Right atrium auricular region (tissue), 2 donors: ENCODE measurements around the gene SLC34A2. TPM values are rescaled to one million over a fixed set of nuclear protein-coding genes. Genes with fewer than 3 reads are reported as not detected.
"Not testable (repeated sequence)": the region's sequence is repeated elsewhere in the genome, so short reads cannot be mapped to it uniquely, and the experiment has no call there.

Experiments
- DNase-seq: peaks from one replicate; pipeline ENCODE4 v3.0.0-alpha.2; 2019; ENCODE audit warnings: low spot score
- H3K27ac ChIP-seq, 2 donors: fragments of 200-600 bp; sonication (generic); 1 replicate in 1 of 2; 2 replicates in 1 of 2; pipeline ENCODE4 v1.5.1; 2016 to 2019
- H3K27me3 ChIP-seq, 2 donors: fragments of 200-600 bp; sonication (generic); one replicate each; pipeline versions ENCODE4 v1.5.1 to v1.6.0; 2017 to 2019
- H3K36me3 ChIP-seq: fragments of 200-600 bp; sonication (generic); one replicate; pipeline ENCODE4 v1.5.1; 2016
- H3K4me1 ChIP-seq, 2 donors: fragments of 200-600 bp; sonication (generic); one replicate each; pipeline versions ENCODE4 v1.5.1 to v1.6.0; 2017 to 2019
- H3K4me3 ChIP-seq, 2 donors: fragments of 200-600 bp; sonication (generic); 1 replicate in 1 of 2; 2 replicates in 1 of 2; pipeline ENCODE4 v1.5.1; 2017 to 2019; ENCODE audit warnings: mild to moderate bottlenecking in 1 of 2, moderate library complexity in 1 of 2
- H3K9me3 ChIP-seq, 2 donors: fragments of 200-600 bp; sonication (generic); one replicate each; pipeline ENCODE4 v1.5.1; 2019
- total RNA-seq, 2 donors: library from RNA; depleted of rRNA; stranded (reverse); fragments of >200 nt; gene quantifications; one replicate each; pipeline ENCODE4 v1.1.0, GENCODE V29; 2016
- TF ChIP-seq, protein P1 (sequence below), 2 donors: fragments of 200-600 bp; sonication (generic); IDR thresholded peaks; one replicate each; pipeline ENCODE4 v1.5.1; 2019; ENCODE audit warnings: antibody characterized with exemption in 2 of 2

The SLC34A2 gene
- total RNA-seq, 2 donors from 2014 or later, result not detected

DNA sequence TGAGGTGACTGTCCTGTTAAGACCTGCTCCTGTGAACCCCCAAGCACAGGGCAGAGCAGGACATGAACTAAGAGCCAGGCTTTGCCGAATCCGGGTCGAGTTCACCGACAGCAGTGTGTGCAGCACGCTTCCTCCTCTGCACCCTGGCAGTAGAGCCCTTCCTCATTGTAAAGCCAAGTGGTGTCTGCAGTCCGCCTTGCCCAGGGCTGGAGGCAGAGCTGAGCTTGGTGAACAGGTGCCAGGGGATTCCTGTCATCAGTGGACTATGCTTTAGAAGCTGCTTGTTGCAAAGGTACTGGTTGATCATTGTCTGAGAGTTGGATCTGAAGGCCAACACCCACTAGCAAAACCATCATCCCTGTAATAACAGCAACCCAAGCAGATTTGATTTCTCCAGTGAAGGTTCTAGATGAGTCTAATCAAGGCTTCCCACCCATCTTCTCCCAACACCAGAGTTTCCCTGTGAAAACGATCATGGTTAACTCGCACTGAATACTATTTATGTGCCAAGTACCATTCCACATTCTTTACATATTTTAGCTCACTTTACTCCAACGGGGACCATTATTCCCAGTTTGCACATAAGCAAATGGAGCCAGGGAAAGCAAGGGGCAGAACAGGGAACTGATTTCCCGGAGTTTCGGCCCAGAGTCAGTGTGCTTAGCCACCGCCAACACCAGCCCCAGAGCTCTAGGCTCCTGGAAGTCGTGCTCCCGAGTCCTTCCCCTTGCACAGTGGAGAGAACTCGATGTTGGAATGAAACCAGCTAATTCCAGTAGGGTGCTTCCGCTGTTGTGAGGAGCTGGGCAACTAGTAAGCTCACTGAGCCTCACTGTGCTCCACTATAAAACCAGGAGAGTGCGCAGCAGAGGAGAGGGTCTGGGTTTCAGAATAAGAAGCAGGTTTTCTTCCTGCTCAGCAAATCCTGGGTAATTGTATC, 1.4 kb upstream of the SLC34A2 start:
- DNase-seq, result no peak
- Histone ChIP-seq H3K36me3 (no peaks in the 10 kb centered on the region), H3K4me1 (peaks cover 0 to 11% of the 10 kb centered on the region in 2 donors), H3K27me3 (peaks cover 3 to 6% of the 10 kb centered on the region in 2 donors), H3K27ac (no peak overlapping the region), H3K9me3 (no peaks in the 10 kb centered on the region), H3K4me3 (no peak overlapping the region)
- TF ChIP-seq, protein P1, sequence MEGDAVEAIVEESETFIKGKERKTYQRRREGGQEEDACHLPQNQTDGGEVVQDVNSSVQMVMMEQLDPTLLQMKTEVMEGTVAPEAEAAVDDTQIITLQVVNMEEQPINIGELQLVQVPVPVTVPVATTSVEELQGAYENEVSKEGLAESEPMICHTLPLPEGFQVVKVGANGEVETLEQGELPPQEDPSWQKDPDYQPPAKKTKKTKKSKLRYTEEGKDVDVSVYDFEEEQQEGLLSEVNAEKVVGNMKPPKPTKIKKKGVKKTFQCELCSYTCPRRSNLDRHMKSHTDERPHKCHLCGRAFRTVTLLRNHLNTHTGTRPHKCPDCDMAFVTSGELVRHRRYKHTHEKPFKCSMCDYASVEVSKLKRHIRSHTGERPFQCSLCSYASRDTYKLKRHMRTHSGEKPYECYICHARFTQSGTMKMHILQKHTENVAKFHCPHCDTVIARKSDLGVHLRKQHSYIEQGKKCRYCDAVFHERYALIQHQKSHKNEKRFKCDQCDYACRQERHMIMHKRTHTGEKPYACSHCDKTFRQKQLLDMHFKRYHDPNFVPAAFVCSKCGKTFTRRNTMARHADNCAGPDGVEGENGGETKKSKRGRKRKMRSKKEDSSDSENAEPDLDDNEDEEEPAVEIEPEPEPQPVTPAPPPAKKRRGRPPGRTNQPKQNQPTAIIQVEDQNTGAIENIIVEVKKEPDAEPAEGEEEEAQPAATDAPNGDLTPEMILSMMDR (IDR thresholded peaks at IDR 0.05), result no peak

DNA sequence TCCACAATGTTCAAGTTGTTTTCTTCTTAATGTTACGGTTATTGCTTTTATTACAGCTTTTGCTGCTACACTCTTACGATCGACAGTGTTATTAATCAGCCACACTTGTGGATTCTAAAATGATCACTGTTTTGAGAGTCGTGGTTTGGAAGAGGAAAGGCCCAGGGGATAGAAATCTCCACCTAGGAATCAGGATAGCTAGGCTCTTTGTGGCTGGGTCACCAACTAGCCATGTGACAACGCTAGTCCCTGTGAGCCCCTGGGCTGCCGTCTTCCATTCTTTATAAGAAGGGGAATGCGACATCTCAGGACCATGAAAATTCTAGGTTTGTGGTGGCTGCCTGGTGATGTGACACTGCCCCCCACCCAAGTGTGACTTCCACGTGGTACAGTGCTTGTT, 380 bp downstream of the SLC34A2 start:
- Histone ChIP-seq H3K36me3 (no peaks in the 10 kb centered on the region), H3K4me1 (peaks cover 0 to 11% of the 10 kb centered on the region in 2 donors), H3K27ac (no peak overlapping the region), H3K27me3 (peaks cover 3 to 6% of the 10 kb centered on the region in 2 donors), H3K4me3 (no peak overlapping the region), H3K9me3 (no peaks in the 10 kb centered on the region)
- TF ChIP-seq, protein P1 (IDR thresholded peaks at IDR 0.05), result no peak
- no peak for DNase-seq

DNA sequence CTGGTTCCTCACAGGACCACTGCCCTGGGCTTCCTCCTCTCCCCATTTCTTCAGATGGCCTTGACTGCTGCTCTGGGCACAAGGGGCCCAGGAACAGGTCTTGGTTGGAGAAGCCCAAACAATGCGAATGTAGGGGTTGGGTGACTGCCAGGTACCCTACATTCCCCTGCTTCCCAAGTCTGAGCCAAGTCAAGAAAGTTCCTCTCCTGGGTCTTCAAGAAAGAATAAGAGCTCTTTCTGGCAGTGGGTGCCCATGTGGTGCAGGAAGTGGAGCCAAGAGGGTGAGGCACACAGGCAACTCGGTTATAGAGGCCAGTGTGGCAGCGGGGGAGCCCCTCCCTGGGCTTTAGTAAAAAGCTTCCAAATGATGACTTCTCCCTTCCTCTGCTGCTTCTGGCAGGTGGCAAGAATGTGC, 2.7 kb downstream of the SLC34A2 start:
- Histone ChIP-seq H3K4me3 (no peak overlapping the region), H3K27ac (no peak overlapping the region), H3K4me1 (peaks cover 0 to 11% of the 10 kb centered on the region in 2 donors), H3K36me3 (no peaks in the 10 kb centered on the region), H3K9me3 (no peaks in the 10 kb centered on the region), H3K27me3 (peaks cover 3 to 6% of the 10 kb centered on the region in 2 donors)
- TF ChIP-seq, protein P1 (IDR thresholded peaks at IDR 0.05), result no peak
- DNase-seq, result no peak

DNA sequence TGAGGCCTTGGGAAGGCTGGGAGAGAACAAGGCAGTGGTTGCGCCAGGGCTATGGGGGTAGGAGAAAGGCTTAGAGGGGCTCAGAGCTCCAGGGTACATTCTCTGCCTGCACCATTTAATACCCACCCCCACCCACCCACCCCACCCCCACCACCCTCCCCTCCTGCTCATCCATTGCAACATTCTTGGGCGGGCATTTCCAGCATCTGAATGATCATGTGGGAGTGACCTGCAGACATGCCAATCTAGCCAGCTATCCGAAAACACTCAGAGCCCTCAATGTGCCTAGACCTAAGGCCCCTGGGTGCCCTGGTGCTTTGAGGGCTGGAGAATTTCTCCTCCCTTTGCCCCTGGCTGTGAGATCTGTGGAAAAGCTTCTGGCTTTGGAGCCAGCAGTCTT, 3.1 kb downstream of the SLC34A2 start:
- Histone ChIP-seq H3K4me3 (no peak overlapping the region), H3K36me3 (no peaks in the 10 kb centered on the region), H3K4me1 (peaks cover 0 to 11% of the 10 kb centered on the region in 2 donors), H3K27ac (no peak overlapping the region), H3K9me3 (no peaks in the 10 kb centered on the region), H3K27me3 (peaks cover 3 to 6% of the 10 kb centered on the region in 2 donors)
- no peak for DNase-seq
- TF ChIP-seq, protein P1 (IDR thresholded peaks at IDR 0.05), result no peak

DNA sequence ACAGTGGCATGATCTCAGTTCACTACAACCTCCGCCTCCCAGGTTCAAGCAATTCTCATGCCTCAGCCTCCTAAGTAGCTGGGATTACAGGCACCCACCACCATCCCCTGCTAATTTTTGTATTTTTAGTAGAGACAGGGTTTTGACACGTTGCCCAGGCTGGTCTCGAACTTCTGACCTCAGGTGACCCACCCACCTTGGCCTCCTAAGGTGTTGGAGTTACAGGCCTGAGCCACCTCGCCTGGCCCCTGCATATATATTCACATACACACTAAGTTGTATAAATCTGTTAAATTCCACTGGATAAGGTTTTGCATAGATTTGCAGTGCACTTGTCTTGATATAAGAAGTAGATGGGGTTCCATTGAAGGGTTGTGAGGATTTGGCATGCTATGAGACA, 5.8 kb downstream of the SLC34A2 start:
- DNase-seq, H3K36me3 ChIP-seq, H3K27me3 ChIP-seq, H3K4me3 ChIP-seq, H3K27ac ChIP-seq, H3K9me3 ChIP-seq, H3K4me1 ChIP-seq: not testable (repeated sequence)

DNA sequence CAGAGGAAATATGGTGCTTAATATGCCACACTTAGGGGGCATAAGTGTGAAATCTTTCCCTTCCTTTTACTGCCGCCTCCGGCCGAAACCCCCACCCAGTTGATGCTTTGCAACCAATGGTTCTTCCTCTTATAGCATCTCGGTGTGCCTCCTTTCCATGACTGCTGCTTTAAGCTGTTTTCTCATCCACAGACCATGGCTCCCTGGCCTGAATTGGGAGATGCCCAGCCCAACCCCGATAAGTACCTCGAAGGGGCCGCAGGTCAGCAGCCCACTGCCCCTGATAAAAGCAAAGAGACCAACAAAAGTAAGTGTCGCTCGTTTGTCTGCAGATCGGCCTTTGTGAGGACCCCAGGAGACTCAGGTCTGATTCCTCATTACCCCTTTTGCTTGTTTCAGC, 6.7 kb downstream of the SLC34A2 start:
- TF ChIP-seq, protein P1 (IDR thresholded peaks at IDR 0.05), result no peak
- Histone ChIP-seq H3K36me3 (no peaks in the 10 kb centered on the region), H3K4me3 (no peak overlapping the region), H3K27ac (no peak overlapping the region), H3K9me3 (no peaks in the 10 kb centered on the region), H3K27me3 (no peaks in the 10 kb centered on the region), H3K4me1 (no peaks in the 10 kb centered on the region)
- no peak for DNase-seq
